WTC11 (cell line): ENCODE results near the gene NDOR1.
A peak's percentile ranks its signal among the peaks of the same experiment; 100 is the strongest.

ENCODE experiments used
- CREM ChIP-seq: sonication (generic); formaldehyde crosslinking; IDR thresholded peaks from 2 replicates; pipeline ENCODE4 v1.8.1; 2022; ENCODE audit warnings: mild to moderate bottlenecking, missing genetic modification reagents, moderate library complexity
- CTCF ChIP-seq: fragments of 200-600 bp; IDR thresholded peaks from 2 replicates; pipeline ENCODE4 v1.8.0; 2022; ENCODE audit warnings: antibody characterized with exemption
- FOXJ3 ChIP-seq: sonication (generic); formaldehyde crosslinking; IDR thresholded peaks from 2 replicates; pipeline ENCODE4 v1.9.0; 2021; ENCODE audit warnings: missing genetic modification reagents, mild to moderate bottlenecking, borderline replicate concordance
- FOXP1 ChIP-seq: sonication (generic); formaldehyde crosslinking; IDR thresholded peaks from 2 replicates; pipeline ENCODE4 v1.8.0; 2022; ENCODE audit warnings: missing genetic modification reagents, mild to moderate bottlenecking, moderate library complexity, borderline replicate concordance
- SMAD3 ChIP-seq: sonication (generic); formaldehyde crosslinking; IDR thresholded peaks from 2 replicates; pipeline ENCODE4 v1.8.0; 2022; ENCODE audit warnings: missing genetic modification reagents, mild to moderate bottlenecking, borderline replicate concordance
- ZBTB21 ChIP-seq: sonication (generic); formaldehyde crosslinking; IDR thresholded peaks from 2 replicates; pipeline ENCODE4 v1.8.1; 2023; ENCODE audit warnings: mild to moderate bottlenecking, missing genetic modification reagents, borderline replicate concordance
- ZNF263 ChIP-seq: sonication (generic); formaldehyde crosslinking; IDR thresholded peaks from 2 replicates; pipeline ENCODE4 v1.8.1; 2022; ENCODE audit warnings: low read depth, mild to moderate bottlenecking, moderate library complexity, missing genetic modification reagents
- TF ChIP-seq, protein P1 (sequence below): sonication (generic); formaldehyde crosslinking; IDR thresholded peaks from 2 replicates; pipeline ENCODE4 v1.8.1; 2022; ENCODE audit warnings: low read depth, missing genetic modification reagents, borderline replicate concordance
- TF ChIP-seq, protein P2 (sequence below): fragments of 250-450 bp; sonication (Bioruptor Pico); IDR thresholded peaks from 2 replicates; pipeline ENCODE4 v2.1.2; 2022; ENCODE audit warnings: mild to moderate bottlenecking, moderate library complexity

DNA sequence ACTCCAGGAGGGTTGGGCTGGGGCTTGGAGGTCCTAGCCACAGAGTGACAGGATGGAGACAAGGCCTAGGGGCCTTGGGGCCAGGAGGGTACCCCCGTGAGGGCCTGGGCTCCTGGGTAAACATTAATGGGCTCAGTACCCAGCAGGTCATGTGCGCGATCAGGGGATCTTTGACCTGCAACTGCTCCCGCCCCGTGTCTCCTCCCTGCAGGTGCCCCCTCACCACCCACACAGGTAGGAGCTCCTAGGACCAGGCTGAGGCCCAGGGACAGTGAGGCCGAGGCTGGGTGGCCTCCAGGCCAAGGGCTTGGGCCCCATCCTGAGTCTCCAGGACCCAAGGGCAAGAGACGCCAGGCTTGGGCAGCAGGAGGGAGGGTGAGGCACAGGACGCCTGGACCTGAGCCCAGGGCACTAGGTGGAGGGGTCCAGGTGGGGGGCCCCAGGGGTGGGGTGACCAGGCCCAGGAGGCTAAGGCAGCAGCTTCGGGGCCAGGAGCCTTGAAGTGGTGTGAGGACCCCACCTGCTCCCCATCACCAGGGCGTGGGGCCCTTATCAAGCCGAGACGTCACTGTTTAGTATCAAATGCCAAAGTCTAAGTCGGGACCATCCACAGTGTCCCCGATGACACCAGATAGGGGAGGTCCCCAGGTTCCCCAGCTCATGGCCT is 25.3 kb downstream of the NDOR1 start, which contains the start of gene SLC34A3:
- no peak for TF ChIP-seq ZNF263 (CRISPR knock-in tag)
- TF ChIP-seq CREM (CRISPR knock-in tag), result no peak
- no peak for TF ChIP-seq SMAD3 (CRISPR knock-in tag)
- no peak for TF ChIP-seq CTCF
- TF ChIP-seq FOXJ3 (CRISPR knock-in tag), result no peak
- no peak for TF ChIP-seq ZBTB21 (CRISPR knock-in tag)
- peak; percentile 8; the same call in 1 of the 2 replicates for TF ChIP-seq FOXP1
- TF ChIP-seq, protein P1, sequence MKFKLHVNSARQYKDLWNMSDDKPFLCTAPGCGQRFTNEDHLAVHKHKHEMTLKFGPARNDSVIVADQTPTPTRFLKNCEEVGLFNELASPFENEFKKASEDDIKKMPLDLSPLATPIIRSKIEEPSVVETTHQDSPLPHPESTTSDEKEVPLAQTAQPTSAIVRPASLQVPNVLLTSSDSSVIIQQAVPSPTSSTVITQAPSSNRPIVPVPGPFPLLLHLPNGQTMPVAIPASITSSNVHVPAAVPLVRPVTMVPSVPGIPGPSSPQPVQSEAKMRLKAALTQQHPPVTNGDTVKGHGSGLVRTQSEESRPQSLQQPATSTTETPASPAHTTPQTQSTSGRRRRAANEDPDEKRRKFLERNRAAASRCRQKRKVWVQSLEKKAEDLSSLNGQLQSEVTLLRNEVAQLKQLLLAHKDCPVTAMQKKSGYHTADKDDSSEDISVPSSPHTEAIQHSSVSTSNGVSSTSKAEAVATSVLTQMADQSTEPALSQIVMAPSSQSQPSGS (CRISPR knock-in tag), result no peak
- TF ChIP-seq, protein P2, sequence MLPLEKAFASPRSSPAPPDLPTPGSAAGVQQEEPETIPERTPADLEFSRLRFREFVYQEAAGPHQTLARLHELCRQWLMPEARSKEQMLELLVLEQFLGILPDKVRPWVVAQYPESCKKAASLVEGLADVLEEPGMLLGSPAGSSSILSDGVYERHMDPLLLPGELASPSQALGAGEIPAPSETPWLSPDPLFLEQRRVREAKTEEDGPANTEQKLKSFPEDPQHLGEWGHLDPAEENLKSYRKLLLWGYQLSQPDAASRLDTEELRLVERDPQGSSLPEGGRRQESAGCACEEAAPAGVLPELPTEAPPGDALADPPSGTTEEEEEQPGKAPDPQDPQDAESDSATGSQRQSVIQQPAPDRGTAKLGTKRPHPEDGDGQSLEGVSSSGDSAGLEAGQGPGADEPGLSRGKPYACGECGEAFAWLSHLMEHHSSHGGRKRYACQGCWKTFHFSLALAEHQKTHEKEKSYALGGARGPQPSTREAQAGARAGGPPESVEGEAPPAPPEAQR (CRISPR knock-in tag), result no peak
